ENCODE data around the gene TMEM30A. TPM values are rescaled to one million over a fixed set of nuclear protein-coding genes. Genes with fewer than 3 reads are reported as not detected.

TMEM30A gene
- total RNA-seq, 1 donor from 2014 or later = 118 TPM

DNA sequence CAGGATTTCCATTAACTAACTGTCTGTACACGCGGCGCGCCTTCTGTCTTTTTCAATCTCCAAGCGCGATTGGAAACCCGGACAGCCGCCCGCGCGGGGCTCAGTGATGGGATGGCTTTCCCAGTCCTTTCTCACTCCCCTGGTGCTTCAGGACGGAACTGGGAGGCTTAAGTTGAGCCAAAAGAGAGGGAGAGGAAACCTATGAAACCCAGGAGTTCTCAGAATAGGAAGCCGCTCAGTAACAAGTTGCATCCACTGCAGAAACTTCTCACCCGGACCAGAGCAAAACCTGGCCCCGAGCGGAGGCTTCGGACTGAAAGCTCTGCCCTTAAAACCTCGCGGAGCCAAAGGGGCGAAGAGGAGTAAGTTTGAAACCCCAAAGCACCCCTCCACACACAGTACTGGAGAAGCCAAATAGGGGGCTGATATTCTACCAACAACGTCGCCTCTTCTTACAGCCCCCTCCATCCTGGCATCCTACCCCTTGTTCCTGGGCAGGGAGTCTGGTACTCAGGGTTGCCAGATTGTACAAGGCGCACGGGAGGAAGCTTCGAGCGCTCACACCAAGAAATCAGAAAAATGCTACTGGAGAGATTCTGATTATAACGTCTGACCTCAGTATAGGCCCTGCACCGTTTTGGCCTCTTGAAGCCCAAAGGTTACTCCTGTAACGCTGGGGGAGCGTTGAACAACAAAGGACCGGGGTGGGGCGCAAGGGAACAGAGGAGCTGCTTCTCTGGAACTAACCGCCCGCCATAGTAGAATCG, 77.8 kb downstream of the TMEM30A start:
- H3K27me3 ChIP-seq (ENCODE audit: control insufficient read depth, insufficient read depth, low read length) = peaks cover 1% of the 10 kb centered on the region
- H3K36me3 ChIP-seq (ENCODE audit: control insufficient read depth, insufficient read depth, low read length) = no peaks in the 10 kb centered on the region
- TF ChIP-seq, protein P1, sequence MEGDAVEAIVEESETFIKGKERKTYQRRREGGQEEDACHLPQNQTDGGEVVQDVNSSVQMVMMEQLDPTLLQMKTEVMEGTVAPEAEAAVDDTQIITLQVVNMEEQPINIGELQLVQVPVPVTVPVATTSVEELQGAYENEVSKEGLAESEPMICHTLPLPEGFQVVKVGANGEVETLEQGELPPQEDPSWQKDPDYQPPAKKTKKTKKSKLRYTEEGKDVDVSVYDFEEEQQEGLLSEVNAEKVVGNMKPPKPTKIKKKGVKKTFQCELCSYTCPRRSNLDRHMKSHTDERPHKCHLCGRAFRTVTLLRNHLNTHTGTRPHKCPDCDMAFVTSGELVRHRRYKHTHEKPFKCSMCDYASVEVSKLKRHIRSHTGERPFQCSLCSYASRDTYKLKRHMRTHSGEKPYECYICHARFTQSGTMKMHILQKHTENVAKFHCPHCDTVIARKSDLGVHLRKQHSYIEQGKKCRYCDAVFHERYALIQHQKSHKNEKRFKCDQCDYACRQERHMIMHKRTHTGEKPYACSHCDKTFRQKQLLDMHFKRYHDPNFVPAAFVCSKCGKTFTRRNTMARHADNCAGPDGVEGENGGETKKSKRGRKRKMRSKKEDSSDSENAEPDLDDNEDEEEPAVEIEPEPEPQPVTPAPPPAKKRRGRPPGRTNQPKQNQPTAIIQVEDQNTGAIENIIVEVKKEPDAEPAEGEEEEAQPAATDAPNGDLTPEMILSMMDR (IDR thresholded peaks at IDR 0.05; ENCODE audit: insufficient read depth, low read length, severe bottlenecking) = no peak
- no peak for DNase-seq (ENCODE audit: low read depth)
- H3K4me3 ChIP-seq (ENCODE audit: low read depth, low read length) = peak overlapping the region; percentile 28
- no peak for FAIRE-seq

DNA sequence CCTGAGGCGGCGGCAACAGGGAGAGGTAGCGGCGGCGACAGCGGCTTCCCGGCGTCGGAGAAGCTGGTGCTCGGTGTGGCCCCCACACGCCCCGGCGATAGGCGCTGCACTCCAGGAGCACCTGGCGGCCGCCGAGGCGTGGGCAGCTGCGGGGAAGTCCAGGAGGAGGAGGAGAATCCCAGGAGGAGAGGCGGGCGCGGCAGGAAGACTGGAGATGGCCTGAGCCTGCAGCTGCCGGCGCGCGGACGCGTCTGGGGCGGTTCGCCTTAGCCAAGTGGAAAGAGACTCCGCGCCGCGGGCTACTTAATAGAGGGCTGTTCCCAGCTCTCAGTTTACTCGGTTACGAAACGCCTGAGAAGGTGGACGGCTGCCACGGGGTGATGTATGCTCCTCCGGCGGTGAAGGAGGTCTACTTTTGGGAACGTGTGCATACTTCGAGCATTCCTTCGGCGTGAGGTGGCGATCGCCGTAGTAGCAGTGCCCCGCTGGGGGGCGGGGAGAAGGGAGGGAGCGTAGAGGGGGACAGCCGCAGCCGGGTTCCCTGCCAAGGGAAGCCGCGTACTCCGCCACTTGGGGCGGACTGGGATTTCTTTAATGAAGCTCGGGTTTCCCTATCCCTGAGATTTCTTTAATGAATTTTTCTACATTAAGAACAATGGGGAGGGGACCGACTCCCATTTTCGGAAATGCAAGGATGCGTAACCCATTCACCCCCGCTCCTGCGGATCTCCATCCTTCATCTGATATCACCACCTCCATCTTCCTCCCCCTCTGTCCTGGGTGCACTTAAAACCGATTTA, 78.6 kb downstream of the TMEM30A start, which contains the start of gene COL12A1:
TSS of gene COL12A1 (minus strand) at position 278 of the 800 bp plus-strand sequence. CDS start 3,261 bp downstream, outside the sequence.
- peaks cover 1% of the 10 kb centered on the region for H3K27me3 ChIP-seq (ENCODE audit: control insufficient read depth, insufficient read depth, low read length)

DNA sequence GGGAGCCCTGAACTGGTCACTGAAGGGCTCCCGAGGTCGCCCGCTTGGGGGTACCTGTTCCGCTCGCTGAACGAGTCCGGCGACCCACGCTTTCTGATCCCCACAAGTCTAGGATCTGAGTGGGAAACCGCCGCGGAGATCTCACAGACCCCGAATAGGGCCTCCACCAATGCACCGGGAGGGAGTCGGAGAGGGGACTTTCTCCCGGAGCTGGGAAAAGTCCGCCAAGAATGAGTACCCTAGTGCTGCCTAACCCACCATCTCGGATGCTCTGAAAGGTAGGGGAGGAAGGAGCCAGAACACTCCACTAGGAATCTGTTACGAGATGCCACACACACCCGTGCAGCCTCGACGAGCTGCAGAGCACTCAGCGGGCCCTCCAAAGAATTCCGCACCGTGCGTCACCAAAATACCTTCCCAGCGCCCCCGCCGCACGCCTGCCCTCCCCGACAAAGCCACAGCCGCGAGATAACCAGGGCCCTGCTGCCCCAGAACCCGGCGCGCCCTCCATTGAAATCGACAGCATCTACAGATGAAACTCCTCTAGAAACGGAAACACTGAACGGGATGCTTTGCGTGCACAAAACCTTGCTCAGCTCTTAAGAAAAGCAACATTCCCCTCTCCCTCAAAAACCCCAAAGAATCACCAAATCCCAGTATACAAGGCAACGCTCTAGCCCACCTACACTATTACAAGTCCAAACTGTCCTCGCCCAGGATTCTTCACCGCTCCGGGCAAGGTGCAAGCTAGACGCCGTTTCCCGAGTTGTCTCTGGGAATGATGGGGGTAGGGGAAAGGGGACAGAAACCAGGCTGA, 79.4 kb downstream of the TMEM30A start:
- Histone ChIP-seq H3K27me3 (ENCODE audit: control insufficient read depth, insufficient read depth, low read length) (peaks cover 1% of the 10 kb centered on the region), H3K4me3 (ENCODE audit: low read depth, low read length) (peak overlapping the region; percentile 28), H3K36me3 (ENCODE audit: control insufficient read depth, insufficient read depth, low read length) (no peaks in the 10 kb centered on the region)
- TF ChIP-seq, protein P1 (IDR thresholded peaks at IDR 0.05; ENCODE audit: insufficient read depth, low read length, severe bottlenecking) = no peak
- DNase-seq (ENCODE audit: low read depth) (peak; percentile 44), FAIRE-seq (no peak)

More for the DNA sequence above, 78.6 kb downstream of the TMEM30A start, which contains the start of gene COL12A1:
- DNase-seq (ENCODE audit: low read depth) (peak; percentile 95), FAIRE-seq (no peak)
- Histone ChIP-seq H3K4me3 (ENCODE audit: low read depth, low read length) (peak within 1 kb of the TSS; percentile 28), H3K36me3 (ENCODE audit: control insufficient read depth, insufficient read depth, low read length) (no peaks in the 10 kb centered on the region)
- TF ChIP-seq, protein P1 (IDR thresholded peaks at IDR 0.05; ENCODE audit: insufficient read depth, low read length, severe bottlenecking) = no peak

DNA sequence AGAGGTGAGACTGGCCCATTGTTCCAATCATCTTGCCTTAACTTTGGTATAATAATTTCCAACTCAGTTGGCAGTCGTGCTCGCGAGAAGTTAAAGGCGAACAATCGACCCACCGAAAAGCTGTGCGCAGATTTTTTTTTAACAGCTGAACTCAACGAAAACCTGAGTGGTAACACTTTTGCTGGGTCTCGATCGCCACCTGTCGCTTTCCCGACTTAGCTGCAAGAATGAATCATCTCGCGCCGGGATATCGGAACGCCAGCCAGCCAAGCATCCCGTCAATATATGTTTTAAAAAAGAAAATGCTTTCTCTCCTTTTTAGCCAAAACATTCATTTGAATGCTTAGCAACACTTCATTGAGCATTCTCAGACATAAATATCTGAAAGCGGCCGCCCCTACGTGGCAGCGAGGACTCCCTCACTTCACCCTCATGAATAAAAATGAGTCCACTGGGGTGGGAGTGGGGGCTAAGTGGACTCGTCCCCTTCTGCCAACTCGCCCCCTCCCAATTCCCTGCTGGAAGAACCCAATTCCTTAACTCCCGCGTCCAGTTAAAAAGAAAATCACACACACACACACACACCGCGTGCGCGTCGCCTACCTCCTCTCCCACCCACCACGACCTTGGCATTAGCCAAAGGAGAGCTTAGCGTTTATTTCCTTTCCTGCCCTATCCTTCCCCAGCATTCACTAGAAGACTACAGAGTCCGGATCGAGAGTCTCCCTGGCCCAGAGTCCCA, 80.2 kb downstream of the TMEM30A start:
- peak overlapping the region; percentile 28 for H3K4me3 ChIP-seq (ENCODE audit: low read depth, low read length)
- H3K27me3 ChIP-seq (ENCODE audit: control insufficient read depth, insufficient read depth, low read length) = peaks cover 1% of the 10 kb centered on the region
- FAIRE-seq = no peak
- no peaks in the 10 kb centered on the region for H3K36me3 ChIP-seq (ENCODE audit: control insufficient read depth, insufficient read depth, low read length)
- TF ChIP-seq, protein P1 (IDR thresholded peaks at IDR 0.05; ENCODE audit: insufficient read depth, low read length, severe bottlenecking) = peak; percentile 83
- DNase-seq (ENCODE audit: low read depth) = peak; percentile 74

DNA sequence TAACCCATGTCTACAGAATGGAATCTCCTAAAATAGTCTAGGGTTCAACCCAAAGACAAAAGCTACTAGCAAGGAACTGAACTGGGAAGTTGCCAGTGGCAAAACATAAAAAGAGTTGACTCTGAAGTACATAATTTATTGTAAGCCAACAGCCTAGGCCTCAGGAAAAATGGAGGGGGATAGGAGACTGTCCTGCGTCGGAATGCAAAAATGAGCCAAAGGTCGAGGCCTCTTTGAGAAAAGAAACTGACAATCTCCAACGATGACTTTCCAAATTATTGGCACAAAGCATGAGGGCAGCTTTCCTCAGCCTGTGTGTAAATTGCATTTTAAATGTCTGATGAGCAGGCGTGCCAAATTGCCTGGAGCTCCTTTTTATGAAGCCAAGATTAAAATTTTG, 80.9 kb downstream of the TMEM30A start:
- no peak overlapping the region for H3K4me3 ChIP-seq (ENCODE audit: low read depth, low read length)
- H3K36me3 ChIP-seq (ENCODE audit: control insufficient read depth, insufficient read depth, low read length) = no peaks in the 10 kb centered on the region
- DNase-seq (ENCODE audit: low read depth) (no peak), FAIRE-seq (no peak)
- H3K27me3 ChIP-seq (ENCODE audit: control insufficient read depth, insufficient read depth, low read length) = peaks cover 1% of the 10 kb centered on the region
- TF ChIP-seq, protein P1 (IDR thresholded peaks at IDR 0.05; ENCODE audit: insufficient read depth, low read length, severe bottlenecking) = no peak

Measured in bronchial epithelial cell (primary cell).